GM12801 (cell line): ENCODE measurements around the gene NUDC.

Experiments used
- CTCF ChIP-seq: IDR thresholded peaks from one replicate; pipeline ENCODE4 v1.5.1; 2011; ENCODE audit warnings: control low read depth; ENCODE audit not compliant: insufficient read length; ENCODE audit errors: extremely low read depth

The NUDC gene

GRCh38 chr1:26907071-26907917, 14.2 kb upstream of the NUDC start:
- no peak for TF ChIP-seq CTCF

- no peak for TF ChIP-seq CTCF
Measured at GRCh38 chr1:26909951-26910342, 11.6 kb upstream of the NUDC start.

- no peak for TF ChIP-seq CTCF
Measured at GRCh38 chr1:26910343-26911160, 11.0 kb upstream of the NUDC start.

GRCh38 chr1:26911399-26912146, 10.0 kb upstream of the NUDC start:
- no peak for TF ChIP-seq CTCF

- no peak for TF ChIP-seq CTCF
Measured at GRCh38 chr1:26912147-26912490, 9.4 kb upstream of the NUDC start.

- no peak for TF ChIP-seq CTCF
Measured at GRCh38 chr1:26913389-26913753, 8.2 kb upstream of the NUDC start.
